GM12891 (cell line): Measurements from ENCODE around the gene MEP1A.

Experiments
- DNase-seq: peaks from one replicate; pipeline ENCODE4 v3.0.0; 2011; ENCODE audit warnings: low spot score; ENCODE audit not compliant: insufficient read length
- FAIRE-seq: peaks from 2 replicates; lab custom pipeline; 2011; peaks lifted over from hg19 to GRCh38; lab: Jason Lieb, UNC
- PAX5 ChIP-seq: IDR thresholded peaks from 2 replicates; pipeline ENCODE4 v1.6.1; 2011; ENCODE audit warnings: low read length, moderate library complexity, mild to moderate bottlenecking; ENCODE audit not compliant: insufficient read depth, severe bottlenecking
- POLR2A ChIP-seq: IDR thresholded peaks from 2 replicates; pipeline ENCODE4 v1.6.1; 2011; ENCODE audit warnings: low read depth, low read length, control low read depth
- POLR2AphosphoS5 ChIP-seq: IDR thresholded peaks from 2 replicates; pipeline ENCODE4 v1.6.1; 2011; ENCODE audit warnings: low read depth, low read length, control low read depth
- POU2F2 ChIP-seq: IDR thresholded peaks from 2 replicates; pipeline ENCODE4 v1.6.1; 2011; ENCODE audit warnings: low read depth, mild to moderate bottlenecking, control low read depth, low read length, moderate library complexity
- SPI1 ChIP-seq: IDR thresholded peaks from 2 replicates; pipeline ENCODE4 v1.6.1; 2011; ENCODE audit warnings: low read depth, low read length, control low read depth
- TAF1 ChIP-seq: IDR thresholded peaks from 2 replicates; pipeline ENCODE4 v1.6.1; 2011; ENCODE audit warnings: low read depth, low read length, control low read depth

Gene MEP1A

DNA sequence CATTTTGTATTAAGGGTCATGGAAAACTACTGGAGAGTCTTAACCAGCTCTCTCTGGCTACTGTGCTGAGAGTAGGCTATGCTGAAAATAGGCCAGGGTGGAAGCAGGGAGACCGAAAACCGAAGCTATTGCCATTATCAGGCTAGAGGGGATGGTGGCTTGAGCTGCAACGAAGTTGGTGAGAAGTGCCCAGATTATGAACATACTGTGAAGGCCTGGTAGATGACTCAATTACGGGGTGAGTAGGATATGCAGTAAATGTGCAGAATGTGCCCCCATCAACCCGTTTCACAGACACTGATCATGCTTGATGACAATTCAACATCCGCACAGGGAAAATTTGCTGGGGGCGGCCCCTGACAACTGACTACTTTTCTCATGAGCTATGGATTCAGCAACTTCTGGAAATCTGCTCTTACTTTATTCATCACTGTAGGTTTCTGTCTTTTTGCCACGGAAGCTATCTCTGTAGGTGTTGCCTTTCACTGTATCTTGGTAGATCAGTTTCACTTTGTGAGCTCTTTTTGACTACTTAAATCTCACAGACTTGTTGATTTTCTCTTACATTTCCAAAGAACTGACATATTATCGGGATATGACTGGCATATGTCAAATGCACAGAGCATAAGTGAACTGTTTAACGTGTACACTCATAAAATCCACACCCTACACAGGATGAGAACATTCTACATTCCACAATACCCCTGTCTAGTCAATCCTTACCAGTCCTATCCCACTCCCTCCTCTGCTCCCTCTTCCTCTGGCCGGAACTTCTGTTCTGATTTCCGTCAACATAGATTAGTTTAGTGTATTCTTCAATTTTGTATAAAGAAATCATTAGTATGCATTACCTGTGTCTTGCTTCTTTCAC is 15.5 kb upstream of the MEP1A start:
- DNase-seq (no peak), FAIRE-seq (no peak)
- TF ChIP-seq TAF1 (no peak), SPI1 (no peak), POLR2AphosphoS5 (no peak), PAX5 (no peak), POU2F2 (no peak), POLR2A (no peak)

DNA sequence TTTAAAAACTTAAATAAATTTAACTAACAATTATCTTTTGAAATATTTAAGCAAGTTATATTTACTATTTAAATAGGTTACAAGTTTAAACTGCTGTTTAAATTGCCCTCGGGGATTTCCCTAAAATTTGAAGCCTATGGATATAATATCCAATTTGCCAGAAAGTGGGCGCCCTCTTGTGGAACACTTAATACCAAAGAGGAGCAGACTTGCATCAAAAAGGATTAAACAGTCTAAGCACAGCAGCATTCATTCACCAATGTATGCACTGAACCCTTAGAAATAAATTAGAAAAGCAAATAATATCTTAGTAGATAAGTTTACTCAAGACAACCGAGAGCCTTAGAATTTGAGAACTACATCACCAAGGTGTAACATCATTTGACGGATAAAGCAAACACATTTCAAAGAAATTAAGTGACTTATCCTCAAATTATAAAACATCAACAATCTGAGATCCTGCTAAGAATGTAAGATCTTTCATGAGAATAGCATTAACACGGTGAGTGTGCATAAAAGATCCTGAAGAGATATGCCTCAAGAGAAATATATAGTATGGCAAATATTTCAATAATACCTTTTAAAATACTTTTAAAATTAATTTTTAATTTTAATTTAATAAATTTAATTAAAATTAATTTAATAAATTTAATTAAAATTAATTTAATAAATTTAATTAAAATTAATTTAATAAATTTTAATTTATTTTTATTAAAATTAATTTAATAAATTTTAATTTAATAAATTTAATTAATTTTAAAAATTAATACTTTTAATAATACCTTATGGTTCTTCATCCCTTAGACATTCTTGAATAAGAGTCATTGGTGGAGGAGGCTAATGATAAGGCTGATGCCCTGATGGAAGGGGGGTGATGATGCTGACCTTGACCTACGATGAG is 11.5 kb upstream of the MEP1A start:
- DNase-seq (no peak), FAIRE-seq (no peak)
- TF ChIP-seq POU2F2 (no peak), PAX5 (no peak), POLR2AphosphoS5 (no peak), SPI1 (no peak), TAF1 (no peak), POLR2A (no peak)

DNA sequence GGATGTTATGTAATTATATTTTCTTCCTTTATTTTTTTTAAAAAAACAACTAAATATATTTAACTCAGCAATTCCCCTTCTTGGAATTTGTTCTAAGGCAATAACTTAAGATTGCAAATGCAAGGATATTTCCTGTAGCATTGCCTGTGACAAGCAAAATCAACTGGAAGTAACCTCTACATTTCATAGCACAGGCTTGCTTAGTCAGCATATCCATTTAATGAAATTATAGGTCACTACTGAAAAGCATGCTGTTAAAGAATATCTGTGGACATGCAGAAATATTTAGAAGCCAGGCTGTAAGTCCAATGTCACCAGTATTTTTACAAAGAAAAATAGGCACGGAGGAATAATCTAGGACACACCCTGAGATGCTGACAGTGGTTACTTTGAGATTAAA is 8.7 kb upstream of the MEP1A start:
- FAIRE-seq, result no peak
- no peak for DNase-seq
- TF ChIP-seq POLR2AphosphoS5, result no peak
- TF ChIP-seq PAX5, result no peak
- TF ChIP-seq SPI1, result no peak
- no peak for TF ChIP-seq POLR2A
- no peak for TF ChIP-seq POU2F2
- no peak for TF ChIP-seq TAF1

DNA sequence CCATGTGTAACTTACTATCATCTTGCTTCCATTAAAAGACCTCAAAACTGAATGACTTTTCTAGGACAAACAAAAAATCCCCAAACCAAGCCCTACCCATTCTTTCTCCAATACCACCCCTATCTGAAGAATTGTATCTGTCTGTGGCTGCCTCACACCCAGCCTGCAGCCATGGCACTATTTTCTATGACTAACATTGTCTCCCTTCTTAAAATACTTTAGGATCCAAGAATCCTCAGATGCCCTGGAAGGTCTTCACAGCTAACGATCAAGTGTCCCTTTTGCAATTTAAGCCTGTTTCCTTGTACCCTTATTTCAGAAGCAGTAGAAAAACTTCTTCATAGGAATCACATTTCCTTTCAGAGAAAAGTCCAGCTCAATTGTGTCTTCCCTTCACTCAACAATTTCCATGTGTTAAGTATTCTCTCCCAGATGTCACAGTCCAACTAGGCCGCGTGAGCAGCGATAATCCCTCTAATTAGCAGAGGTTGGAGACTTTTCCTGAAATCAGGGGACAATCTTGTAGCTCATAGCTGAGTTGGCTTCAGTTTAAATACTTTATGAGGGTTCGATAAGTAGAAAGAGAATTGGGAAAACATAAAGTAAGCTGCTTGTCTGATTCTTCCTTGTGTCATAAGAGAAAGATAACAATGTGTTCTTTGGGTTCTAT is 5.2 kb upstream of the MEP1A start:
- DNase-seq (no peak), FAIRE-seq (no peak)
- TF ChIP-seq POU2F2 (no peak), POLR2A (no peak), TAF1 (no peak), PAX5 (no peak), POLR2AphosphoS5 (no peak), SPI1 (no peak)

DNA sequence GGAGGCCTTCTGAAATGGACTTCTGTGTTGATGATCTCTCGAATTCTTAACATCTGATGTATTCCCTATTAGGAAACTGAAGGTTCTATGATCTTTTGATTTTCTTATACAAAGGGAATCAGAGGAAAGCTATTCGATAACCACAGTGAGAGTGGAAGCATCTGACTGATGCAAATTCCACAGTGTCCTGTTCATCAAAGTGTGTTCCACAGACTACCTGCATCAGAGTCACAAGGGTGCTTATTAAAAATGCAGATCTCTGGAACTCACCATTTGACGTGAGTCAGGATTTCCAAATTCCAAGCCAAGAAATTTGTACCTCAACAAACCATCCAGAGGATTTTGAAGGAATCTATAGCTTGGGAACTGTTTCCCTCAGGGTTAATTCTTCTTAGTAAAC is 4.4 kb upstream of the MEP1A start:
- no peak for FAIRE-seq
- no peak for TF ChIP-seq SPI1
- TF ChIP-seq POLR2A, result no peak
- no peak for TF ChIP-seq TAF1
- TF ChIP-seq PAX5, result no peak
- TF ChIP-seq POLR2AphosphoS5, result no peak
- no peak for TF ChIP-seq POU2F2
- DNase-seq, result no peak

DNA sequence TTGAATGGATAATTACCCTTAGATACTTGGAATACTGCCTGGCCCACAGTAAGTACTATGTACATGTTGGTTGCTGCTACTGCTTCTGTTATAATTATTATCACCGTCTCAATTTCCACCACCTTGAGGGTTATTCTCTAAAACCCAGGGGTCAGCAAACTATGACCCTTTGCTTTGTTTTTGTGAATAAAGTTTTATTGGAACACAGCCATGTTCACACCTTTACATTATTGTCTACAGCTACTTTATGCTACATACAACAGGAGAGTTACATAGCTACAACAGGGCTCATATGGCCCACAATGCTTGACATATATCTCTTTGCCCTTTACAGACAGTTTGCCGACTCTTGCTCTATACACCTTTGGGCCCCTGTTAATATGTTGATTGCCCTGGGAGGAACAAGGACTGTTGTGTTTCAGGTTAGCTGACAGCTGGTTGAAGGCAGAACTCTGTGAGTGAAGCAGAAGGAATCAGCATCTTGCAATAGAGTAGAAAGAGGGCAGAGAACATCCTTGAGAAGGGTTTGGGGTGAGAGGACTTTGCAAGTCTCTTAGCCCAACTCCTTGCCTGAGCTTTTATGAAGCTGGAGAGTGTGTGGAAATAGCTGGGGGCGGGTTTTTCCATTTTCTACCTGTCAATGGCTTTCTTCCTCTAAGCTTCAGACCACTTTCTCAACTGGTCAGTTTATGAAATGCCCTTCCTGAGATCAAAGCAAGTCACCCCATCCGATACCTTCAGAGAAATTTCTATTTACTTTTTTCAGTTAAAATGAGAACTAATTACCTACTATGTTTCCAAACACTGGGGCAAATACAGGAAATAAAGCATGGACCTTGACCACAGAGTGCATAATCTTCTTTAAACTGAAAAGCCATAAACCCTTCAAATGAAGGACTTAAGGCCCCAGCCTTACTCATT is 3.5 kb upstream of the MEP1A start:
- DNase-seq, result no peak
- TF ChIP-seq PAX5 (no peak), POU2F2 (no peak), POLR2A (no peak), TAF1 (no peak), SPI1 (no peak), POLR2AphosphoS5 (no peak)
- no peak for FAIRE-seq

DNA sequence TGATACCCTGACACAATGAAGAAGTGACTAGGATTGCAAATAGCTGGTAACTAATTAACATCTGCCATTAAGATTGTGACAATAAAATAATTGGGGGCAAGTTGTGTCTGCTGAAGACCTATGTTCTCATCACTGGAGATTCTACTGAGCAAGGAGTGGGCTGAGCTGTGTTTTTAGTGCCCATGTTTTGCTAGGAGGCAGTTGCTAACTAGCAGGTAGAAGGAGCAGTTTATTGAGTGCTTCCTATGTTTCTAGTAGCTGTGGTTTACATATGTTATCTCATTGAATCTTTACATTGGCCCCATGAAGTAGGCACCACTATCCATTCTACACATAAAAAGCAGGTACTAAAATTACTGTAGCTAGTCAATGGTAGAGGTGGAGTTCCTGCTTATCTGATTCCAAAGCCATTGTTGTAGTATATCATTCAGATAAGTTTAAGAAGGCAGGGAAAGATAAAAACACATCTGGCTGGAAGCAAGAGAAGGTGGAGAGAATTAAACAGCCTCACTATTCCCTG is 2.8 kb upstream of the MEP1A start:
- DNase-seq, result no peak
- FAIRE-seq, result no peak
- TF ChIP-seq PAX5, result no peak
- TF ChIP-seq POU2F2, result no peak
- TF ChIP-seq POLR2A, result no peak
- TF ChIP-seq POLR2AphosphoS5, result no peak
- TF ChIP-seq TAF1, result no peak
- TF ChIP-seq SPI1, result no peak

DNA sequence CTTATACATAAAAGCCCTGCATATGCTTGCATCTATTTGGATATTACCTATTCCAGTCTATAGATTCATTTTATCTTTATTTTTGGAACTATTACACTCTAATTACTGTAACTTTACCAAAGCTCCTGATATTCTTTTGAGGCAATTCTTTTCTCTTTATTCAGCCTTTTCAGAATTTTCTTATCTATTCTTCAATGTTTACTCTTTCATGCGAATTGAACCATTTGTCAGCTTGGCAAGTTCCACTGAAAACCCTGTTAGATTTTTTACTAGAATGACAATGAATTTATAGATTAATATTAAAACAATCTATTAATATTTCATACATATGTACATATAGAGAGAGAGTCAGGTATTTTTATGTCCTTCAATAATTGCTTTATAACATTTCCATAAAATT is 554 bp upstream of the MEP1A start:
- no peak for DNase-seq
- no peak for TF ChIP-seq TAF1
- no peak for TF ChIP-seq PAX5
- no peak for TF ChIP-seq SPI1
- no peak for TF ChIP-seq POLR2A
- no peak for TF ChIP-seq POU2F2
- no peak for TF ChIP-seq POLR2AphosphoS5
- FAIRE-seq, result no peak
